ENCODE results near the gene RMP24.

Gene RMP24

GRCh38 chr18:35972197-35973000 lies at the start of gene RMP24 (continued):
- TF ChIP-seq ARID4A (CRISPR knock-in tag; IDR thresholded peaks at IDR 0.05; ENCODE audit: borderline replicate concordance) = peak; percentile 92
- TF ChIP-seq SMYD3 (CRISPR knock-in tag; IDR thresholded peaks at IDR 0.05) = 0 out of 2 replicates have a peak, but pooled peaks have one; percentile 45
- no peak for TF ChIP-seq POLR2AphosphoS2 (IDR thresholded peaks at IDR 0.05; ENCODE audit: low read depth, low read length)
- peak; percentile 63 for TF ChIP-seq AGO1 (IDR thresholded peaks at IDR 0.05; ENCODE audit: low read depth, low read length, poor library complexity, severe bottlenecking)
- peak; percentile 90 for TF ChIP-seq TAF1 (CRISPR knock-in tag; IDR thresholded peaks at IDR 0.05)
- TF ChIP-seq PTBP1 (IDR thresholded peaks at IDR 0.05; ENCODE audit: low read depth, low read length, poor library complexity, severe bottlenecking) = no peak
- TF ChIP-seq IRF9 (CRISPR knock-in tag; IDR thresholded peaks at IDR 0.05; ENCODE audit: borderline replicate concordance) = no peak; the same call in 1 of the 2 replicates
- TF ChIP-seq ZNF207 (IDR thresholded peaks at IDR 0.05; ENCODE audit: borderline replicate concordance) = no peak
- peak; percentile 13 for TF ChIP-seq MED8 (CRISPR knock-in tag; IDR thresholded peaks at IDR 0.05; ENCODE audit: insufficient replicate concordance)
- TF ChIP-seq UBTF (CRISPR knock-in tag; IDR thresholded peaks at IDR 0.05) = peak; percentile 95
- no peak for TF ChIP-seq ATAD3A (CRISPR knock-in tag; IDR thresholded peaks at IDR 0.05)
- peak; percentile 77; the same call in 1 of the 2 replicates for TF ChIP-seq HMGXB3 (CRISPR knock-in tag; IDR thresholded peaks at IDR 0.05; ENCODE audit: borderline replicate concordance)
- peak; percentile 37; the same call in 1 of the 2 replicates for TF ChIP-seq TBX3 (IDR thresholded peaks at IDR 0.05; ENCODE audit: borderline replicate concordance)
- TF ChIP-seq ZNF564 (CRISPR knock-in tag; IDR thresholded peaks at IDR 0.05) = no peak; the same call in 1 of the 2 replicates
- TF ChIP-seq EZH2 (conservative IDR thresholded peaks at IDR 0.05; ENCODE audit: low read depth, low read length) = no peak
- peak; percentile 77 for TF ChIP-seq SIN3B (IDR thresholded peaks at IDR 0.05; ENCODE audit: low read length)
